Measurements from ENCODE around the gene THBS4. TPM values are rescaled to one million over a fixed set of nuclear protein-coding genes. Genes with fewer than 3 reads are reported as not detected.

Gene THBS4
- total RNA-seq, 1 experiment from 2014 or later: 0.82 TPM

- H3K4me1 Mint-ChIP-seq (ENCODE audit: insufficient read depth, unreplicated experiment): no peaks in the 10 kb centered on the region
- intact Hi-C loops (cut with micrococcal nuclease): no loop called here
- no peaks in the 10 kb centered on the region for H3K36me3 Mint-ChIP-seq (ENCODE audit: insufficient read depth, unreplicated experiment)
- ChIA-PET CTCF (interaction anchor here (0.6 to 1.2 kb wide), 4 partner anchors 9 to 1897 kb away, joined by 3 read pairs; no protein-coding TSS in a partner anchor), POLR2A (interaction anchor here (0.6 to 1.2 kb wide), 3 partner anchors 9 to 206 kb away, joined by 3 read pairs; no protein-coding TSS in a partner anchor)
- no TSS peak for BruUV-seq (replicated peaks)
- DNase-seq (ENCODE audit: unreplicated experiment): no peak
- H3K27me3 Mint-ChIP-seq (ENCODE audit: insufficient read depth, unreplicated experiment): no peaks in the 10 kb centered on the region
- H3K27ac Mint-ChIP-seq (ENCODE audit: low read depth, unreplicated experiment): no peak overlapping the region
- H3K9me3 Mint-ChIP-seq (ENCODE audit: unreplicated experiment): no peaks in the 10 kb centered on the region
- TF ChIP-seq CTCF (IDR thresholded peaks at IDR 0.05; ENCODE audit: unreplicated experiment): no peak
- H3K4me3 Mint-ChIP-seq (ENCODE audit: unreplicated experiment): no peak overlapping the region
Observed at GRCh38 chr5:80119372-80119771, 84.2 kb downstream of the THBS4 start.

GRCh38 chr5:80122579-80122978 is 87.4 kb downstream of the THBS4 start:
- peaks cover 9% of the 10 kb centered on the region for H3K4me1 Mint-ChIP-seq (ENCODE audit: insufficient read depth, unreplicated experiment)
- POLR2A ChIA-PET: no interaction called here
- no peak overlapping the region for H3K27ac Mint-ChIP-seq (ENCODE audit: low read depth, unreplicated experiment)
- intact Hi-C loops (cut with micrococcal nuclease): no loop called here
- no peak overlapping the region for H3K4me3 Mint-ChIP-seq (ENCODE audit: unreplicated experiment)
- BruUV-seq (replicated peaks): no TSS peak
- TF ChIP-seq CTCF (IDR thresholded peaks at IDR 0.05; ENCODE audit: unreplicated experiment): no peak
- H3K36me3 Mint-ChIP-seq (ENCODE audit: insufficient read depth, unreplicated experiment): no peaks in the 10 kb centered on the region
- CTCF ChIA-PET: interaction anchor here (0.6 to 0.8 kb wide), 2 partner anchors 69 to 153 kb away, joined by 3 to 4 read pairs; no protein-coding TSS in a partner anchor
- DNase-seq (ENCODE audit: unreplicated experiment): no peak
- H3K27me3 Mint-ChIP-seq (ENCODE audit: insufficient read depth, unreplicated experiment): no peaks in the 10 kb centered on the region
- H3K9me3 Mint-ChIP-seq (ENCODE audit: unreplicated experiment): no peaks in the 10 kb centered on the region

GRCh38 chr5:80124121-80124918 is 89.2 kb downstream of the THBS4 start:
- peaks cover 9% of the 10 kb centered on the region for H3K4me1 Mint-ChIP-seq (ENCODE audit: insufficient read depth, unreplicated experiment)
- BruUV-seq (replicated peaks): no TSS peak
- no peaks in the 10 kb centered on the region for H3K9me3 Mint-ChIP-seq (ENCODE audit: unreplicated experiment)
- no peak for TF ChIP-seq CTCF (IDR thresholded peaks at IDR 0.05; ENCODE audit: unreplicated experiment)
- ChIA-PET POLR2A (no interaction called here), CTCF (interaction anchor here (1.2 kb wide), 1 partner anchor 183 kb away, joined by 3 read pairs; no protein-coding TSS in a partner anchor)
- DNase-seq (ENCODE audit: unreplicated experiment): no peak
- intact Hi-C loops (cut with micrococcal nuclease): no loop called here
- H3K4me3 Mint-ChIP-seq (ENCODE audit: unreplicated experiment): no peak overlapping the region
- peaks cover 5% of the 10 kb centered on the region for H3K36me3 Mint-ChIP-seq (ENCODE audit: insufficient read depth, unreplicated experiment)
- no peak overlapping the region for H3K27ac Mint-ChIP-seq (ENCODE audit: low read depth, unreplicated experiment)
- H3K27me3 Mint-ChIP-seq (ENCODE audit: insufficient read depth, unreplicated experiment): no peaks in the 10 kb centered on the region

- no peaks in the 10 kb centered on the region for H3K27me3 Mint-ChIP-seq (ENCODE audit: insufficient read depth, unreplicated experiment)
- no peak for TF ChIP-seq CTCF (IDR thresholded peaks at IDR 0.05; ENCODE audit: unreplicated experiment)
- peaks cover 5% of the 10 kb centered on the region for H3K36me3 Mint-ChIP-seq (ENCODE audit: insufficient read depth, unreplicated experiment)
- ChIA-PET CTCF (interaction anchor here (0.7 kb wide), 2 partner anchors 10 to 42 kb away, joined by 3 read pairs; no protein-coding TSS in a partner anchor), POLR2A (interaction anchor here (0.6 to 1.7 kb wide), 2 partner anchors 14 to 73 kb away, joined by 3 to 5 read pairs; no protein-coding TSS in a partner anchor)
- DNase-seq (ENCODE audit: unreplicated experiment): no peak
- intact Hi-C loops (cut with micrococcal nuclease): no loop called here
- H3K9me3 Mint-ChIP-seq (ENCODE audit: unreplicated experiment): no peaks in the 10 kb centered on the region
- H3K4me1 Mint-ChIP-seq (ENCODE audit: insufficient read depth, unreplicated experiment): peaks cover 9% of the 10 kb centered on the region
- BruUV-seq (replicated peaks): no TSS peak
- no peak overlapping the region for H3K4me3 Mint-ChIP-seq (ENCODE audit: unreplicated experiment)
- H3K27ac Mint-ChIP-seq (ENCODE audit: low read depth, unreplicated experiment): no peak overlapping the region
Observed at GRCh38 chr5:80125022-80125961, 90.1 kb downstream of the THBS4 start.

Data from MCF 10A (cell line).